ENCODE measurements around the gene SOX1. TPM values are rescaled to one million over a fixed set of nuclear protein-coding genes. Genes with fewer than 3 reads are reported as not detected.

SOX1 gene
- total RNA-seq, 1 donor from 2014 or later: 3.3 TPM

DNA sequence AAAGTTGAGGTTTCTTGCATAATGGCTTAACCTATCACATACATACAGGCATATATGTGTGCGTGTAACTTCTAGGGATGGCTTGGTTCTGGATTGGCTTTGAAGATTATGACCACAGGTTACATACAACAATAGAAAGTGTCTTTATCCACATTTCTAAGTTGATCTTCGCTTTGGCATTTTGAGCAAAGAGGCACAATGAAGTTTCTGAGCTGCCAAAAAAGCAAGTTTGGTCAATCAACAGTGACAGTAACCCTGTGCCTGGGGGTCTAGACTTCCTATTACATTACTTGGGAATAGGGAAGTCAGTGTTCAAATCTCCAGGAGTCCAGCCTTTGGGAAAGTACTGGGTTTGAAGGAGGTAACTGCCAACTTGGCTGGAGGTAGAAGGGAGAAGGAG, 3.1 kb upstream of the SOX1 start:
- Histone ChIP-seq H3F3A (ENCODE audit: low read depth) (peaks cover 60% of the 10 kb centered on the region), H3K4me2 (no peak overlapping the region), H3K9ac (no peak overlapping the region), H2AFZ (replicated peaks) (no peak overlapping the region), H4K20me1 (ENCODE audit: low read depth) (peaks cover 49% of the 10 kb centered on the region), H3K4me1 (peaks cover 36% of the 10 kb centered on the region), H3K27me3 (peaks cover 99% of the 10 kb centered on the region), H3K27ac (no peak overlapping the region), H3K79me2 (ENCODE audit: low read depth) (peaks cover 2% of the 10 kb centered on the region), H3K4me3 (no peak overlapping the region), H3K36me3 (no peaks in the 10 kb centered on the region), H3K9me3 (ENCODE audit: low read depth) (no peaks in the 10 kb centered on the region)
- H3K27ac Mint-ChIP-seq: no peak overlapping the region
- H3K4me1 Mint-ChIP-seq: peaks cover 52% of the 10 kb centered on the region
- no peak for DNase-seq (ENCODE audit: low spot score)
- H3K27me3 Mint-ChIP-seq (ENCODE audit: insufficient read depth, low read depth): peaks cover 52% of the 10 kb centered on the region
- peak overlapping the region; percentile 7 for H3K4me3 Mint-ChIP-seq
- peaks cover under 1% of the 10 kb centered on the region for H3K36me3 Mint-ChIP-seq
- TF ChIP-seq EZH2 (IDR thresholded peaks at IDR 0.05) (peak; percentile 22), CTCF (IDR thresholded peaks at IDR 0.05) (no peak), EZH2phosphoT487 (IDR thresholded peaks at IDR 0.05) (peak; percentile 24)
- H3K9me3 Mint-ChIP-seq: no peaks in the 10 kb centered on the region

DNA sequence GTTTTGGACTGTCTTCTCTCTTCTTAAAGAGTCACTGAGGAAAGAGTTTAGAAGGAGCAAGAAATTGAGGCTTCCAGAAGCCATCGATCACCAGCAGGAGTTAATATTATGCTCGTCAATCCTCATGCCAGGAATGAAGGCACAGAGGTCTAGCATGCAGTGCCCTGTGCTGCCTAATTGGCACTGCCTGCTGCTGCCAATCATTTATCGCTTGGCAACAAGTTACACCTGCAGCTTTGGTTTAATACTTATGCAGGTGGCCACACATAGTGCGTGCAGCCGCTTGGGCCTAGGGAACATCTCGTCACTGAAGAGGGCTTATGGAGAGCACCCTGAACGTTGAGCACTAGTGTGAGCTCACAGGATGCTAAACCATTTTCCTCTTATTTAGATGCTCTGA, 2.7 kb upstream of the SOX1 start:
- no peak overlapping the region for H3K4me2 ChIP-seq
- H3K4me1 Mint-ChIP-seq: peaks cover 48% of the 10 kb centered on the region
- no peak overlapping the region for H3K4me3 ChIP-seq
- no peak for DNase-seq (ENCODE audit: low spot score)
- H3K9me3 ChIP-seq (ENCODE audit: low read depth): no peaks in the 10 kb centered on the region
- H3K4me1 ChIP-seq: peaks cover 40% of the 10 kb centered on the region
- H3K9ac ChIP-seq: no peak overlapping the region
- peaks cover 5% of the 10 kb centered on the region for H3K36me3 Mint-ChIP-seq
- no peak overlapping the region for H3K27ac Mint-ChIP-seq
- H3K4me3 Mint-ChIP-seq: peak overlapping the region; percentile 50
- peaks cover 99% of the 10 kb centered on the region for H3K27me3 ChIP-seq
- no peaks in the 10 kb centered on the region for H3K36me3 ChIP-seq
- H4K20me1 ChIP-seq (ENCODE audit: low read depth): peaks cover 49% of the 10 kb centered on the region
- TF ChIP-seq EZH2phosphoT487 (IDR thresholded peaks at IDR 0.05): no peak
- no peak for TF ChIP-seq CTCF (IDR thresholded peaks at IDR 0.05)
- no peak for TF ChIP-seq EZH2 (IDR thresholded peaks at IDR 0.05)
- H2AFZ ChIP-seq (replicated peaks): no peak overlapping the region
- peaks cover 6% of the 10 kb centered on the region for H3K79me2 ChIP-seq (ENCODE audit: low read depth)
- H3K9me3 Mint-ChIP-seq: no peaks in the 10 kb centered on the region
- no peak overlapping the region for H3K27ac ChIP-seq
- peaks cover 48% of the 10 kb centered on the region for H3K27me3 Mint-ChIP-seq (ENCODE audit: insufficient read depth, low read depth)
- H3F3A ChIP-seq (ENCODE audit: low read depth): peaks cover 63% of the 10 kb centered on the region

DNA sequence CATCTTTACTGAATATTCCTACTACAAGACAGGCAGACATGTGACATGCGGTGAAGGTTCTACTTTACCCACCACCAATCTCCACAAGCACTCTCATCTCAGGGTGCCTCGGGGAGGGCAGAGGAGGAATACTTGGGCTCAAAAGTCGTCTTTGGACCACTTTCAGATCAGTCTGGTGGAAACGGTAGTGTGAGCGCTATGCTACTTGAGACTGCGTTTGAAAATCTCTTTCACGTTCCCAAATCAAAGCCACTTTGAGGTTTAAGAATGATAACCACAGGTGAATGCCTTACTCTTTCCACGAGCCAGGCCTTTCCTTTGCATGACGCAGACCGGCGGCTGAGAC, 1.5 kb upstream of the SOX1 start:
- Histone ChIP-seq H3K36me3 (no peaks in the 10 kb centered on the region), H2AFZ (replicated peaks) (no peak overlapping the region), H3K27ac (no peak overlapping the region), H4K20me1 (ENCODE audit: low read depth) (peaks cover 49% of the 10 kb centered on the region), H3K4me2 (peak overlapping the region; percentile 92), H3K4me3 (peak overlapping the region; percentile 56), H3K79me2 (ENCODE audit: low read depth) (peaks cover 9% of the 10 kb centered on the region), H3K9ac (no peak overlapping the region), H3K4me1 (peaks cover 48% of the 10 kb centered on the region), H3K27me3 (peaks cover 99% of the 10 kb centered on the region), H3K9me3 (ENCODE audit: low read depth) (no peaks in the 10 kb centered on the region), H3F3A (ENCODE audit: low read depth) (peaks cover 51% of the 10 kb centered on the region)
- Mint-ChIP-seq H3K27ac (no peak overlapping the region), H3K36me3 (peaks cover 12% of the 10 kb centered on the region), H3K27me3 (ENCODE audit: insufficient read depth, low read depth) (peaks cover 40% of the 10 kb centered on the region), H3K9me3 (no peaks in the 10 kb centered on the region), H3K4me3 (peak overlapping the region; percentile 88), H3K4me1 (peaks cover 45% of the 10 kb centered on the region)
- DNase-seq (ENCODE audit: low spot score): no peak
- TF ChIP-seq CTCF (IDR thresholded peaks at IDR 0.05): no peak
- no peak for TF ChIP-seq EZH2 (IDR thresholded peaks at IDR 0.05)
- TF ChIP-seq EZH2phosphoT487 (IDR thresholded peaks at IDR 0.05): no peak
